C4-2B (cell line): ENCODE data around the gene STEAP3.

Source experiments
- H3K27ac ChIP-seq: fragments of 450-650 bp; 2 replicates; pipeline ENCODE4 v1.5.1; 2017
- CTCF ChIP-seq: fragments of 450-650 bp; conservative IDR thresholded peaks from 2 replicates; pipeline ENCODE4 v1.5.1; 2017; ENCODE audit warnings: mild to moderate bottlenecking
- ZFX ChIP-seq: fragments of 450-650 bp; IDR thresholded peaks from 2 replicates; pipeline ENCODE4 v1.6.1; 2017

The STEAP3 gene

GRCh38 chr2:119190321-119191111 lies 33.1 kb upstream of the STEAP3 start:
- no peak for TF ChIP-seq CTCF
- TF ChIP-seq ZFX: no peak
- peak overlapping the region; percentile 8; the same call in 1 of the 2 replicates for H3K27ac ChIP-seq

- H3K27ac ChIP-seq: no peak overlapping the region
- TF ChIP-seq CTCF (no peak), ZFX (no peak)
These were observed 30.7 kb upstream of the STEAP3 start for GRCh38 chr2:119192893-119193292.

- no peak overlapping the region for H3K27ac ChIP-seq
- TF ChIP-seq CTCF (no peak), ZFX (no peak)
These were observed 28.6 kb upstream of the STEAP3 start for GRCh38 chr2:119195001-119195400.

- no peak overlapping the region for H3K27ac ChIP-seq
- TF ChIP-seq CTCF (no peak), ZFX (no peak)
These were observed 27.7 kb upstream of the STEAP3 start for GRCh38 chr2:119195887-119196286.

- no peak overlapping the region for H3K27ac ChIP-seq
- TF ChIP-seq ZFX (no peak), CTCF (no peak)
These were observed 27.1 kb upstream of the STEAP3 start for GRCh38 chr2:119196301-119197125.

- TF ChIP-seq ZFX: no peak
- TF ChIP-seq CTCF: no peak
- H3K27ac ChIP-seq: no peak overlapping the region
These were observed 26.6 kb upstream of the STEAP3 start for GRCh38 chr2:119197126-119197405.

- H3K27ac ChIP-seq: no peak overlapping the region
- TF ChIP-seq CTCF (no peak), ZFX (no peak)
These were observed 25.9 kb upstream of the STEAP3 start for GRCh38 chr2:119197529-119198239.
